Activated CD4-positive, alpha-beta T cell treated with anti-CD3 and anti-CD28 coated beads for 4 hours (primary cell): ENCODE measurements around the gene C4orf51.

Experiments used
- DNase-seq, 2 donors: peaks; one replicate each; pipeline ENCODE4 v3.0.0-alpha.2; 2020

Gene C4orf51

GRCh38 chr4:145760961-145761929 is 81.3 kb downstream of the C4orf51 start:
- no peak for DNase-seq

GRCh38 chr4:145762719-145763118 is 82.8 kb downstream of the C4orf51 start:
- no peak for DNase-seq

- DNase-seq: no peak
These were observed 83.5 kb downstream of the C4orf51 start for GRCh38 chr4:145763399-145763798.

- no peak for DNase-seq
These were observed 86.3 kb downstream of the C4orf51 start for GRCh38 chr4:145766273-145766672.

- no peak for DNase-seq
These were observed 89.6 kb downstream of the C4orf51 start for GRCh38 chr4:145769450-145770037.

- no peak for DNase-seq
These were observed 90.2 kb downstream of the C4orf51 start for GRCh38 chr4:145770124-145770523.

GRCh38 chr4:145772347-145772746 is 92.4 kb downstream of the C4orf51 start:
- no peak for DNase-seq

GRCh38 chr4:145773581-145774234 is 93.8 kb downstream of the C4orf51 start:
- DNase-seq: no peak

DNA sequence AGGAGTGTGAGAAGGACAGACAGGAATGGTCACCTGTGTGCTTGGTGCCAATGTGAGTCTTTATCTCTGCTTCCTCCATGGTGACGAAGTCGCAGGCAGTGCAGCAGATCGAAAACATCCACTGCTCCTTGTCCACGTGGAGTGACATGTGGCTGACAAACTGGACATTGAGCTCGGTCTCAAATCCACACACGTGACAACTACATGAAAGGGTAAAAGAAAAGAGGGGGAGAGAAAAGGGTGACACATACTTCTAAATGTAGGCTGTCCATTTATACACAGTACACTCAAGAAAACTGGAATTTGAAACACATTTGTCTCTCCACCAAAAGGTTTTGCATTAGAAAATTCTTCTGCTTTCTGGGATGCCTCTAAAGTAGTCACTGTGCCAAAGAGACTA is 94.5 kb downstream of the C4orf51 start:
- no peak for DNase-seq

- no peak for DNase-seq
These were observed 95.5 kb downstream of the C4orf51 start for GRCh38 chr4:145775406-145775805.

DNA sequence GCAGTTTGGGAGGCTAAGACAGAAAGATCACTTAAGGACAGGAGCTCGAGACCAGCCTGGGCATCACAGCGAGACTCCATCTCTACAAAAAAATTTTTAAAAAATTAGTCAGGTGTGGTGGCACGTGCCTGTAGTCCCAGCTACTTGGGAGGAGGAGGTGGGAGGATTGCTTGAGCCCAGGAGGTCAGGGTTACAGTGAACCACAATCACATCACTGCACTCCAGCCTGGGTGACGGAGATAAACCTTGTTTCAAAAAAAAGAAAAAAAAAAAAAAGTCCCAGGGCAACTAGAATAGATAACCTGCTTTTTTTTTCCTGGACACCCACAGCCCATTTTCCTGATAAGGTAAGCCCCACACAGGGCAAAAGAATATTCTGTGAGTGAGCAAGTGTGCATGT is 96.3 kb downstream of the C4orf51 start:
- DNase-seq: no peak

DNA sequence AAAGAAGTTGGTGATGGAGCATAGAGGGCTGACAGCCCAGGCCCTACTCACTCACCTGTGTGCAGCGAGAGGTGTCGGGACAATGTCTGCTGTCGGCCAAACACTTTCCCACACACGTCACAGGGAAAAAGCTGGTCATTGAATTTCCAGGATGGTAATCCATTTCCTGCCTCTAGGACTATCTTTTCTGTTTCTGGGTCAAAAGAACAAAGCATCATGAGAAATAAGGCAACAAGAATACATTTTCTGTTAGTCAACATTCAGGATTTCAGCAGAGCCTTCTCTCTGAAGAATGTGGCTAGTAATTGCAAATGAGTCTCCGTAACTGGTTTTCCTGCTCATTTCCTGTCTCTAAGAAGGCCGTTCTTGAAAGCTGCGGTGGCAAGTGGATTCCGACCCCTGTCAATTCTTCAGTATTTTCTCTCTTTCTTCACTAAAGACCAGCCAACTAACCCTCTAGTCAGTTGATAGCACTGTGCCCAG is 99.4 kb downstream of the C4orf51 start:
- no peak for DNase-seq

DNA sequence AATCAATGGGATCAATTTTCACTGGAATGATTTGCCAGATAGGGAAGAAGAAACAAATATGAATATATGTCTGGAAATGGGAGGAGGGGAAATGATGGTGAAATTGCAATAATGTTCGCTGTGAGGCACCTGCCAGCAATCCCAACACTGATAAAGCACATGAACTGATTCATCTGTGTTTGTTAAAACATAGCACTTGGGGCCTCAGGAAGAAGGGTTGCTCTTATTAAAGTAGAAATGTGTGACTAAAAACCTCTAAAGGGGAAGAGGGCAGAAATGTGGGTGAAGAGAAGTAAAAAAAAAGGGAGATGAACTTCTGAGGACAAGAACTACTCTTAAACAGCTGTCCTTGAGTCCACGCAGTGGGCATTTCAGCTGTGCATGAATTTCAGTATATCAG is 101.4 kb downstream of the C4orf51 start:
- no peak for DNase-seq
